ENCODE results near the gene SLCO4A1.
"Not testable (repeated sequence)": the region's sequence is repeated elsewhere in the genome, so short reads cannot be mapped to it uniquely, and the experiment has no call there.

SLCO4A1 gene

GRCh38 chr20:62666736-62667529 lies 24.6 kb downstream of the SLCO4A1 start:
- no peak for DNase-seq (ENCODE audit: low spot score)

GRCh38 chr20:62667530-62668440 lies 25.5 kb downstream of the SLCO4A1 start:
- DNase-seq (ENCODE audit: low spot score): no peak

GRCh38 chr20:62668441-62669027 lies 26.2 kb downstream of the SLCO4A1 start:
- DNase-seq (ENCODE audit: low spot score): peak; percentile 77

- no peak for DNase-seq (ENCODE audit: low spot score)
Measured at GRCh38 chr20:62669249-62669648, 26.9 kb downstream of the SLCO4A1 start.

- DNase-seq (ENCODE audit: low spot score): no peak
Measured at GRCh38 chr20:62670156-62670555, 27.9 kb downstream of the SLCO4A1 start.

GRCh38 chr20:62670998-62671397 lies 28.7 kb downstream of the SLCO4A1 start:
- DNase-seq (ENCODE audit: low spot score): no peak

- no peak for DNase-seq (ENCODE audit: low spot score)
Measured at GRCh38 chr20:62671765-62672164, 29.5 kb downstream of the SLCO4A1 start.

- no peak for DNase-seq (ENCODE audit: low spot score)
Measured at GRCh38 chr20:62674370-62674769, 32.1 kb downstream of the SLCO4A1 start.

- peak; percentile 45 for DNase-seq (ENCODE audit: low spot score)
Measured at GRCh38 chr20:62675156-62675876, 33.0 kb downstream of the SLCO4A1 start.

GRCh38 chr20:62675877-62676260 lies 33.6 kb downstream of the SLCO4A1 start:
- no peak for DNase-seq (ENCODE audit: low spot score)

GRCh38 chr20:62676976-62677375 lies 34.7 kb downstream of the SLCO4A1 start:
- DNase-seq (ENCODE audit: low spot score): no peak

- no peak for DNase-seq (ENCODE audit: low spot score)
Measured at GRCh38 chr20:62677678-62678077, 35.4 kb downstream of the SLCO4A1 start.

- no peak for DNase-seq (ENCODE audit: low spot score)
Measured at GRCh38 chr20:62678553-62678952, 36.2 kb downstream of the SLCO4A1 start.

GRCh38 chr20:62679978-62680589 lies 37.8 kb downstream of the SLCO4A1 start:
- no peak for DNase-seq (ENCODE audit: low spot score)

GRCh38 chr20:62682912-62683517 lies 40.7 kb downstream of the SLCO4A1 start:
- DNase-seq (ENCODE audit: low spot score): no peak

- not testable (repeated sequence) for DNase-seq (ENCODE audit: low spot score)
Measured at GRCh38 chr20:62683660-62684322, 41.5 kb downstream of the SLCO4A1 start.

- DNase-seq (ENCODE audit: low spot score): no peak
Measured at GRCh38 chr20:62684981-62685380, 42.7 kb downstream of the SLCO4A1 start.

GRCh38 chr20:62685781-62686555 lies 43.7 kb downstream of the SLCO4A1 start:
- DNase-seq (ENCODE audit: low spot score): peak; percentile 60

All from cerebellar cortex (tissue), 1 donor.